ENCODE results near the gene HDAC5. TPM values are rescaled to one million over a fixed set of nuclear protein-coding genes. Genes with fewer than 3 reads are reported as not detected.

HDAC5 gene
- total and polyA plus RNA-seq, 2 donors (not counting 1 experiment from before 2014, with no cell fraction given): 31.3 to 125 TPM

DNA sequence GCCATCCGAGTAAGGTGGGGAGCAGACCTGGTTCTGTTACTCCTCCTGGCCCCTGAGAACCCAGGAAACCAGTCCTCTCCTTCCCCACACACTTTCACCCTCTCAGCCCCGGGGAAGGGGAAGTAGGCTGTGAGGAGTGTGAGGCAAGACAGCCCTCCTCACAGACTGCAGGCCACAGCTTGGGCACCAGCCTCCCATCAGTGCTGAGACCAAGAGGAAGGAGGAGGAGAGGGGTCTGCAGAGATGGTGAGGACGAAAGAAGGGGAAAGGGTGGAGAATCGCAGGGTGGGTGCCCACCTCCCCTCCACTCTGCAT, 45.9 kb downstream of the HDAC5 start:
- Histone ChIP-seq H3K9me3 (ENCODE audit: control insufficient read depth, insufficient read depth, low read depth, low read length) (no peaks in the 10 kb centered on the region), H4K20me1 (ENCODE audit: control insufficient read depth, extremely low read depth, insufficient read depth, low read length) (no peaks in the 10 kb centered on the region), H3K36me3 (ENCODE audit: control insufficient read depth, insufficient read depth, low read length) (peaks cover 36% of the 10 kb centered on the region), H3K4me1 (ENCODE audit: control insufficient read depth, extremely low read depth, insufficient read depth, low read length) (no peaks in the 10 kb centered on the region), H2AFZ (ENCODE audit: low read length) (no peak overlapping the region), H3K4me3 (replicated peaks in 1 of 4; ENCODE audit: control extremely low read depth in 1 of 4, insufficient read depth in 1 of 4, low read depth in 3 of 4, low read length in 4 of 4) (no peak overlapping the region), H3K9ac (ENCODE audit: insufficient read depth, low read length) (no peak overlapping the region), H3K79me2 (ENCODE audit: control insufficient read depth, insufficient read depth, low read length) (peaks cover 7% of the 10 kb centered on the region), H3K27me3 (ENCODE audit: control insufficient read depth, insufficient read depth, low read length) (no peaks in the 10 kb centered on the region), H3K27ac (ENCODE audit: insufficient read depth, low read length) (no peak overlapping the region), H3K4me2 (ENCODE audit: extremely low read depth, insufficient read depth, low read length) (no peak overlapping the region)
- DNase-seq (ENCODE audit: low read depth in 2 of 2): no peak
- TF ChIP-seq EZH2 (IDR thresholded peaks at IDR 0.05; ENCODE audit: low read length, missing control alignments) (no peak), CTCF (conservative IDR thresholded peaks at IDR 0.05 in 1 of 2, IDR thresholded peaks at IDR 0.05 in 1 of 2; ENCODE audit: low read depth in 1 of 2, low read length in 2 of 2) (no peak)

GRCh38 chr17:44076716-44077594, 46.5 kb downstream of the HDAC5 start:
- Histone ChIP-seq H3K4me3 (replicated peaks in 1 of 4; ENCODE audit: control extremely low read depth in 1 of 4, insufficient read depth in 1 of 4, low read depth in 3 of 4, low read length in 4 of 4) (no peak overlapping the region), H4K20me1 (ENCODE audit: control insufficient read depth, extremely low read depth, insufficient read depth, low read length) (no peaks in the 10 kb centered on the region), H3K36me3 (ENCODE audit: control insufficient read depth, insufficient read depth, low read length) (peaks cover 33% of the 10 kb centered on the region), H3K27ac (ENCODE audit: insufficient read depth, low read length) (no peak overlapping the region), H3K79me2 (ENCODE audit: control insufficient read depth, insufficient read depth, low read length) (peaks cover 9% of the 10 kb centered on the region), H3K9me3 (ENCODE audit: control insufficient read depth, insufficient read depth, low read depth, low read length) (no peaks in the 10 kb centered on the region), H2AFZ (ENCODE audit: low read length) (no peak overlapping the region), H3K4me1 (ENCODE audit: control insufficient read depth, extremely low read depth, insufficient read depth, low read length) (peaks cover 1% of the 10 kb centered on the region), H3K9ac (ENCODE audit: insufficient read depth, low read length) (no peak overlapping the region), H3K4me2 (ENCODE audit: extremely low read depth, insufficient read depth, low read length) (no peak overlapping the region), H3K27me3 (ENCODE audit: control insufficient read depth, insufficient read depth, low read length) (no peaks in the 10 kb centered on the region)
- no peak for TF ChIP-seq EZH2 (IDR thresholded peaks at IDR 0.05; ENCODE audit: low read length, missing control alignments)
- TF ChIP-seq CTCF (conservative IDR thresholded peaks at IDR 0.05 in 1 of 2, IDR thresholded peaks at IDR 0.05 in 1 of 2; ENCODE audit: low read depth in 1 of 2, low read length in 2 of 2): no peak
- peak in 1 of 2 donors; percentile 46 for DNase-seq (ENCODE audit: low read depth in 2 of 2)

DNA sequence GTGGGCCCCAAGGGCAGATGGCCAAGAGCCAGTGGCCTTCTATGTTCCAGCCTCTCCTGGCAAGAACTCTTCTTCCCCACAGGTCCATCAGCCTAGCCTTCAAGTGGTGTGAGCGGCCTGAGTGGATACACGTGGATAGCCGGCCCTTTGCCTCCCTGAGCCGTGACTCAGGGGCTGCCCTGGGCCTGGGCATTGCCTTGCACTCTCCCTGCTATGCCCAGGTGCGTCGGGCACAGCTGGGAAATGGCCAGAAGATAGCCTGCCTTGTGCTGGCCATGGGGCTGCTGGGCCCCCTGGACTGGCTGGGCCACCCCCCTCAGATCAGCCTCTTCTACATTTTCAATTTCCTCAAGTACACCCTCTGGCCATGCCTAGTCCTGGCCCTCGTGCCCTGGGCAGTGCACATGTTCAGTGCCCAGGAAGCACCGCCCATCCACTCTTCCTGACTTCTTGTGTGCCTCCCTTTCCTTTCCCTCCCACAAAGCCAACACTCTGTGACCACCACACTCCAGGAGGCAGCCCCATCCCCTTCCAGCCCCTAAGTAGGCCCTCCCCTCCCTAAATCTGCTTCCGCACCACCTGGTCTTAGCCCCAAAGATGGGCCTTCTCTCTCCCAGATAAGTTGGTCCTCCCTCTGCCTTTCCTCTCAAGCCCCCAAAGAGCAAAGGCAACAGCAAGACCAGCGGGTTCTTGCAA, 47.7 kb downstream of the HDAC5 start:
- TF ChIP-seq EZH2 (IDR thresholded peaks at IDR 0.05; ENCODE audit: low read length, missing control alignments): no peak
- TF ChIP-seq CTCF (conservative IDR thresholded peaks at IDR 0.05 in 1 of 2, IDR thresholded peaks at IDR 0.05 in 1 of 2; ENCODE audit: low read depth in 1 of 2, low read length in 2 of 2): no peak
- DNase-seq (ENCODE audit: low read depth in 2 of 2): no peak
- Histone ChIP-seq H4K20me1 (ENCODE audit: control insufficient read depth, extremely low read depth, insufficient read depth, low read length) (no peaks in the 10 kb centered on the region), H3K4me2 (ENCODE audit: extremely low read depth, insufficient read depth, low read length) (no peak overlapping the region), H3K9me3 (ENCODE audit: control insufficient read depth, insufficient read depth, low read depth, low read length) (no peaks in the 10 kb centered on the region), H3K36me3 (ENCODE audit: control insufficient read depth, insufficient read depth, low read length) (peaks cover 31% of the 10 kb centered on the region), H3K4me3 (replicated peaks in 1 of 4; ENCODE audit: control extremely low read depth in 1 of 4, insufficient read depth in 1 of 4, low read depth in 3 of 4, low read length in 4 of 4) (no peak overlapping the region), H3K79me2 (ENCODE audit: control insufficient read depth, insufficient read depth, low read length) (peaks cover 15% of the 10 kb centered on the region), H2AFZ (ENCODE audit: low read length) (no peak overlapping the region), H3K4me1 (ENCODE audit: control insufficient read depth, extremely low read depth, insufficient read depth, low read length) (peaks cover 4% of the 10 kb centered on the region), H3K27ac (ENCODE audit: insufficient read depth, low read length) (no peak overlapping the region), H3K27me3 (ENCODE audit: control insufficient read depth, insufficient read depth, low read length) (no peaks in the 10 kb centered on the region), H3K9ac (ENCODE audit: insufficient read depth, low read length) (no peak overlapping the region)
